HFF-Myc (cell line): ENCODE measurements around the gene KRTAP5-3.
"Not testable (repeated sequence)": the region's sequence is repeated elsewhere in the genome, so short reads cannot be mapped to it uniquely, and the experiment has no call there.

Experiments used
- DNase-seq: peaks from one replicate; pipeline ENCODE4 v3.0.0-alpha.2; 2011; ENCODE audit warnings: low read depth; ENCODE audit errors: extremely low read depth
- H3K4me3 ChIP-seq: replicated peaks from 2 replicates; pipeline ENCODE4 v1.5.1; 2011; ENCODE audit warnings: low read depth, mild to moderate bottlenecking, control low read depth, low read length
- TF ChIP-seq, protein P1 (sequence below): IDR thresholded peaks from 2 replicates; pipeline ENCODE4 v1.5.1; 2012; ENCODE audit warnings: mild to moderate bottlenecking, low read depth, low read length, control low read depth; ENCODE audit errors: missing control alignments

Gene KRTAP5-3

DNA sequence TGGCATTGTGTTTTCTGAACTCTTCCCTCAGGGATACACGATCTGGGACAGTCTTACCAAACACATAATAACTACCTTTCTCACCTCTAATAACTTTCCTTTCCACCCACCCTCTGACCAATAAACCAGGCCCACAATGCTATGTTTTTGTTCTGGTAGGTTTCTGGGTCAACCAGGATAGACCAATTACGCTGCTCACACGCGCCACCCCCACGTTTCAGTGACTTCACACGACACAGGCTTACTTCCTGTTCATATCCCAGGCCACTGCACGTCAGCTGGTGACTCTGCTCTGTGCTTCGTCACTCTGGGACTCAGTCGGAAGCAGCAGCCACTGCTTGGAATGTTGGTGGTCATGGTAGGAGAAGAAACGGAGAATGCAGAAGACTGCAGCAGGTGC, 11.2 kb upstream of the KRTAP5-3 start:
- DNase-seq = no peak
- TF ChIP-seq, protein P1, sequence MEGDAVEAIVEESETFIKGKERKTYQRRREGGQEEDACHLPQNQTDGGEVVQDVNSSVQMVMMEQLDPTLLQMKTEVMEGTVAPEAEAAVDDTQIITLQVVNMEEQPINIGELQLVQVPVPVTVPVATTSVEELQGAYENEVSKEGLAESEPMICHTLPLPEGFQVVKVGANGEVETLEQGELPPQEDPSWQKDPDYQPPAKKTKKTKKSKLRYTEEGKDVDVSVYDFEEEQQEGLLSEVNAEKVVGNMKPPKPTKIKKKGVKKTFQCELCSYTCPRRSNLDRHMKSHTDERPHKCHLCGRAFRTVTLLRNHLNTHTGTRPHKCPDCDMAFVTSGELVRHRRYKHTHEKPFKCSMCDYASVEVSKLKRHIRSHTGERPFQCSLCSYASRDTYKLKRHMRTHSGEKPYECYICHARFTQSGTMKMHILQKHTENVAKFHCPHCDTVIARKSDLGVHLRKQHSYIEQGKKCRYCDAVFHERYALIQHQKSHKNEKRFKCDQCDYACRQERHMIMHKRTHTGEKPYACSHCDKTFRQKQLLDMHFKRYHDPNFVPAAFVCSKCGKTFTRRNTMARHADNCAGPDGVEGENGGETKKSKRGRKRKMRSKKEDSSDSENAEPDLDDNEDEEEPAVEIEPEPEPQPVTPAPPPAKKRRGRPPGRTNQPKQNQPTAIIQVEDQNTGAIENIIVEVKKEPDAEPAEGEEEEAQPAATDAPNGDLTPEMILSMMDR = no peak
- H3K4me3 ChIP-seq = no peak overlapping the region

DNA sequence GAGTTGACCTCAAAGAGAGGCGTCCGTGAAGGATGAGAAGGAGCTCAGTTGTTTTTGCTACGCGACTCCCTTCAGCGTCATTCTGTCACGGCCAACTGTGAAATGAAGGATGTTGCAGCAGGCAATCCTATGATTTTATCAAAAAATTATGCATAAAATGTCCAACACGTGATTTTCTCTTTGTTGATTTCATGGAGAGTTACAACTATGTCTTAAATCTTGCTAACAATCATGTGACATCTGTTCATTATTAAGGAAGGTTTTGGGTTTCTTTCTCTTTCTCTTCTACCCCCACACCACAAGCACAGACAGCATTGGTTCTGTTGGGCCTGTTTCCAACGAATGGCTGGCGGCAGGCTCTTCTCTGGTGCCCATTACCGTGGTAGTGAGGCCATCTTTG, 10.0 kb upstream of the KRTAP5-3 start:
- TF ChIP-seq, protein P1 = no peak
- no peak overlapping the region for H3K4me3 ChIP-seq
- DNase-seq = no peak

DNA sequence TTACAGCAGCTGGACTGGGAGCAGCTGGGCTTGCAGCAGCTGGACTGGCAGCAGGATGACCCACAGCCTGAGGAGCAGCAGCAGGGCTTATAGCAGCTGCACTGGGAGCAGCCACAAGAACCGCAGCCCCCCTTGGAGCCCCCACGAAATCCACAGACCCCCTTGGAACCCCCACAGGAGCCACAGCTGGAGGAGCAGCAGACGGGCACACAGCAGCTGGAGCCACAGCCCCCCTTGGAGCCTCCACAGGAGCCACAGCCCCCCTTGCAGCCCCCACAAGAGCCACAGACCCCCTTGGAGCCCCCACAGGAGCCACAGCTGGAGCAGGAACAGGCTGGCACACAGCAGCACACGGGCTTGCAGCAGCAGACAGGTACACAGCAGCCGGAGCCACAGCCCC, 362 bp downstream of the KRTAP5-3 start:
- not testable (repeated sequence) for DNase-seq, H3K4me3 ChIP-seq

DNA sequence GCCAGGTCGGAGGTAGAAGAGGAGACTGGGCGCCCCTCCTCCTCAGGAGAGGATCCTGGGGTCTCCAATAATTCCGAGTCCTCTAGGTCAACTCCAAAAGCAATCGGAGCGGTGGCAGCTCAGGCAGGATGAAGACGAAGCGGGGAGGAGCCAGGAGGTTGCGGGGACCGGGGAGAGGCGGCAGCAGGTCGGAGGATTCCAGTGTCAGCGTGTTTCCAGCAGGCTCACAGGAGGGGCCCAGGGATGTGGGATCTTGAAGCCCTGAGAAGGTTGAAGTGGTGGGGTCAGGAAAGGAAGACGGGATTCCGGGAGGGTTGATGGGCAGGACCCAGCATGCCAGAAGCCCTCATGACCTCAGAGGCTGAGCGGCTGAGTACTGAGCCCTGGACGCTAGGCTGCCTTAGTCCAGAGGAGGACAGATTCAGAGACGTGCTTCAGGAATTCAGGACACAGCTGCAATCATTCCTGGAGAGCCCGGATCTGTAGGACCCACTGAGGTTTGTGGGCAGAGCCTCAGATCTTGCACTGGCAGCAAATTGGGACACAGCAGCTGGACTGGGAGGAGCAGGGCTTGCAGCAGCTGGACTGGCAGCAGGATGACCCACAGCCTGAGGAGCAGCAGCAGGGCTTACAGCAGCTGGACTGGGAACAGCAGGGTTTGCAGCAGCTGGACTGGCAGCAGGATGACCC, 962 bp downstream of the KRTAP5-3 start:
- DNase-seq = not testable (repeated sequence)

DNA sequence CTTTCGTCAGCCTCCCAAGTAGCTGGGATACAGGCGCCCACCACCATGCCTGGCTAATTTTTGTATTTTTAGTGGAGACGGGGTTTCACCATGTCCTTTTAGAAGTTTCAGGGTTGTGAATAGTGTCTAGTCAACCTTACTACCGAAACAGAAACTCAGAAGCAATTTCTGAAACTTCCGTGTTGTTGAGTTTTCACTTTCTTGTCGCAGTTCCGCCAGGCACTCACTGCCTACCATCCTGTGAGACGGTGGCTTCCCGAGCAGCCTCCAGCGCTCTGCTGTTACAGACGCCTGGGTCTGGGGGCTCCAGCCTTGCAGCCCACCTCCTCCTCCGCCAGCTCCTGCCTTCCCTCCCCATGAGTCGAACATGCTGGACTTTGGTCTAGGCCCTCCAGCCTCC, 2.3 kb downstream of the KRTAP5-3 start:
- not testable (repeated sequence) for H3K4me3 ChIP-seq, DNase-seq

More for the DNA sequence above, 962 bp downstream of the KRTAP5-3 start:
- not testable (repeated sequence) for H3K4me3 ChIP-seq

DNA sequence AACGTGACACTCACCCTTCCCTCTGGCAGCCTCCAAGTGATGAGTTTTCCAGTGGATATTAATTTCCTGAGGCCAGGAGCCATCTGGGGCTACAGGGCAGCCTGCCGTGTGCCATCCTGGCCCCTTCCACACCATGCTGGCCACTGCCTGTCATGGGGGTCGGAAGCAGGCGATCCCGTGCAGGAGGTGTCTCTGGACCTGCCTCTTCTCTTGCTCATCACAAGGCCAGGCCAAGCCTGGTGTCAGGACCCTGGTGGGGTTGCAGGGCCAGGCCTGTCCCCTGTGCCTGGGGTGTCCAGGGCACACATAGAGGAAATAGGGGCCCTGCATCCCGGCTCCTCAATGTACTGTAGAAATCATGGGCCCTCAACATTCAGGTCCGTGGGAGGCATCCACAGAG, 3.6 kb downstream of the KRTAP5-3 start:
- DNase-seq = no peak
- TF ChIP-seq, protein P1 = no peak
- no peak overlapping the region for H3K4me3 ChIP-seq

DNA sequence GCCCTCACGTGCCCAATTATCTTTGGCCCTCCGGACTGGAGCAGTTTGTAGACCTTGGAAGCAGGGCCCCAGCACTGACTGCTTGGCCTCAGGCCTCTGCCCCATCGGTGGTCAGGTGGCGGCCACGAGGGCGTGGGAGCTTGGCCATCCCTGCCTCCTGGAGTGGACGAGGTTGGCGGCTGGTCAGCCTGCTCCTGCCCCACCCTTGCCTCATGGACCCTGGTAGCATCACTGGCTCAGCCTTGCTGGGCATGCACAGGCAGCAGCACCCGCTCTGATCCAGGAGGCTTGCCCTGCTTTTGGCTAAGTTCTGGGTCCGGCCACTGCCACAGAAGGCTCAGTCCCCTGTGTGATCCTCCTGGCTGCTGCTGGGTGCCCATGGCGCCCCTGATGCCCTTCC, 4.1 kb downstream of the KRTAP5-3 start:
- no peak for DNase-seq
- no peak overlapping the region for H3K4me3 ChIP-seq
- TF ChIP-seq, protein P1 = no peak

DNA sequence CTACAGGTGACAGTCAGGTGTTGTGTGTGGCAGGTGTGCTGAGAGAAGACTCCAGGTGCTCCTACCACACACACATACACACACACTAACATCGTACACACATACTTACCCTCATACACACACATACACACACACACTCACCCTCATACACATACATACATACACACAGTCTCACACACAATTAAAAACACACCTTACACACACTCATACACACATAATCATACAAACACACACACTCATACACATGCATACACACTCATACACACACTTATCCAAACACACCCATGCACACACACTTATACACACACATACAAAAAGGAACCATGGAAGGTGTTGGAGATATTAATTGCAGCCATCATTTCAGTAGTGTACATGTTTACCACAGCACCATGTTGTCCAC, 4.6 kb downstream of the KRTAP5-3 start:
- DNase-seq = no peak
- TF ChIP-seq, protein P1 = no peak
- no peak overlapping the region for H3K4me3 ChIP-seq

DNA sequence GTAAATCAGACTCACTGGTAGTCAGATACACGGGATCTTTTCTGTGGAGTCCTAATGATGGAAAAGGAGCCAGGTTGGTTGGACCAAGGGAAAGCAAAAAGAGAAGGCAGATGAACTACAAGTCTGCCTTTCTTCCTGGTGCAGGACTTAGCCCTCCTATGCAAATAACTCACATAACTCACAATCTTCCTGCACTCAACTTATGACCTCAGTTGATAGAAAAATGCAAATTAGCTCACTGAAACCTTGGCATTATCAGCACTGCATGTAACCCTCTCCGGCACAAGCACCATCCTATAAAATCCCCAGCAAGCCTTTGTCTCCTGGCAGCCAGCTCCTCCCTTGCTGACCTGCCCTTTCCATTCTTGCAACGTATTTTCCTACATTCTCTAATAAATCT, 6.6 kb downstream of the KRTAP5-3 start:
- H3K4me3 ChIP-seq, DNase-seq: not testable (repeated sequence)
